Loucy (cell line): ENCODE results near the gene NHS.

Experiments
- H2AFZ ChIP-seq: fragments of 200-600 bp; sonication (generic); 2 replicates; pipeline ENCODE4 v1.6.0; 2016; ENCODE audit warnings: antibody characterized with exemption, mild to moderate bottlenecking, low read length, moderate library complexity
- H3F3A ChIP-seq: fragments of 200-600 bp; 2 replicates; pipeline ENCODE4 v1.6.0; 2016; ENCODE audit warnings: antibody characterized with exemption, low read depth, mild to moderate bottlenecking
- H3K27me3 ChIP-seq: fragments of 200-600 bp; sonication (generic); 2 replicates; pipeline ENCODE4 v1.6.1; 2014; ENCODE audit warnings: low read length, mild to moderate bottlenecking; ENCODE audit not compliant: insufficient read depth, poor library complexity, severe bottlenecking
- H3K36me3 ChIP-seq: fragments of 200-600 bp; sonication (generic); 2 replicates; pipeline ENCODE4 v1.6.1; 2016; ENCODE audit warnings: low read length; ENCODE audit not compliant: insufficient read depth
- H3K4me1 ChIP-seq: fragments of 200-600 bp; sonication (generic); 2 replicates; pipeline ENCODE4 v1.5.1; 2014; ENCODE audit warnings: low read length, mild to moderate bottlenecking; ENCODE audit not compliant: insufficient read depth, poor library complexity, severe bottlenecking
- H3K4me2 ChIP-seq: fragments of 200-600 bp; sonication (generic); 2 replicates; pipeline ENCODE4 v1.6.0; 2014; ENCODE audit warnings: antibody characterized with exemption, low read length, low read depth, mild to moderate bottlenecking; ENCODE audit not compliant: poor library complexity, severe bottlenecking
- H3K4me3 ChIP-seq: fragments of 200-600 bp; sonication (generic); 2 replicates; pipeline ENCODE4 v1.5.1; 2014; ENCODE audit warnings: low read length, mild to moderate bottlenecking, mixed read lengths; ENCODE audit not compliant: poor library complexity, severe bottlenecking
- H3K79me2 ChIP-seq: fragments of 200-600 bp; sonication (generic); 2 replicates; pipeline ENCODE4 v1.6.1; 2014; ENCODE audit warnings: low read length; ENCODE audit not compliant: insufficient read depth
- H3K9ac ChIP-seq: fragments of 200-600 bp; sonication (generic); 2 replicates; pipeline ENCODE4 v1.6.0; 2014; ENCODE audit warnings: mild to moderate bottlenecking, low read depth, low read length, moderate library complexity; ENCODE audit not compliant: poor library complexity, severe bottlenecking
- H3K9me2 ChIP-seq: fragments of 200-600 bp; sonication (generic); replicated peaks from 2 replicates; pipeline ENCODE4 v1.6.1; 2016; ENCODE audit warnings: low read depth, low read length, mixed read lengths
- H3K9me3 ChIP-seq: fragments of 200-600 bp; sonication (generic); 2 replicates; pipeline ENCODE4 v1.6.1; 2014; ENCODE audit warnings: mild to moderate bottlenecking, antibody characterized with exemption, low read length, low read depth; ENCODE audit not compliant: insufficient read depth
- H4K20me1 ChIP-seq: fragments of 200-600 bp; sonication (generic); 2 replicates; pipeline ENCODE4 v1.6.0; 2014; ENCODE audit warnings: antibody characterized with exemption, low read length, mild to moderate bottlenecking; ENCODE audit not compliant: insufficient read depth, poor library complexity, severe bottlenecking
- EZH2phosphoT487 ChIP-seq: fragments of 200-600 bp; IDR thresholded peaks from 2 replicates; pipeline ENCODE4 v1.6.1; 2018; ENCODE audit warnings: antibody characterized with exemption, mild to moderate bottlenecking, moderate library complexity, borderline replicate concordance
- TF ChIP-seq, protein P1 (sequence below): fragments of 200-600 bp; sonication (generic); conservative IDR thresholded peaks from 2 replicates; pipeline ENCODE4 v1.5.1; 2014; ENCODE audit warnings: mild to moderate bottlenecking, antibody characterized with exemption, low read length

Gene NHS

DNA sequence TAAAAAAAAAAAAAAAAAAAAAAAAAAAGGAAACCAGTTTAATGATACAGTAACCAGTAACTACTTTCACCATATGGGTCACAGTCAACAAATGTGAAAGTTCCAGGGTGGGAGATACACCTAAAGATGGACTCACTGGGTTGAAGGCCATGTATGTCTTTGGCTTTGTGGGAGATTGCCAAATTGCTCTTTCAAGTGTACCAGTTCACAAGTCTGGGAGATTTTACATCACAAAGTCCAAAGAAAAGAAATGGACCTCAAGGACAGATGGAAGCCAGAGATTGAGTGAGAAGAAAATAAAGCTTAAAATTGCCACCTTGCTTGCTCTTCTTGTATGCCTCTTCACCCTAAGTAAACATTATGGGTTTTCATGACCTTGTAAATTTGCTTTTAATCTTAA is 65.3 kb downstream of the NHS start:
- TF ChIP-seq EZH2phosphoT487, result no peak
- TF ChIP-seq, protein P1, sequence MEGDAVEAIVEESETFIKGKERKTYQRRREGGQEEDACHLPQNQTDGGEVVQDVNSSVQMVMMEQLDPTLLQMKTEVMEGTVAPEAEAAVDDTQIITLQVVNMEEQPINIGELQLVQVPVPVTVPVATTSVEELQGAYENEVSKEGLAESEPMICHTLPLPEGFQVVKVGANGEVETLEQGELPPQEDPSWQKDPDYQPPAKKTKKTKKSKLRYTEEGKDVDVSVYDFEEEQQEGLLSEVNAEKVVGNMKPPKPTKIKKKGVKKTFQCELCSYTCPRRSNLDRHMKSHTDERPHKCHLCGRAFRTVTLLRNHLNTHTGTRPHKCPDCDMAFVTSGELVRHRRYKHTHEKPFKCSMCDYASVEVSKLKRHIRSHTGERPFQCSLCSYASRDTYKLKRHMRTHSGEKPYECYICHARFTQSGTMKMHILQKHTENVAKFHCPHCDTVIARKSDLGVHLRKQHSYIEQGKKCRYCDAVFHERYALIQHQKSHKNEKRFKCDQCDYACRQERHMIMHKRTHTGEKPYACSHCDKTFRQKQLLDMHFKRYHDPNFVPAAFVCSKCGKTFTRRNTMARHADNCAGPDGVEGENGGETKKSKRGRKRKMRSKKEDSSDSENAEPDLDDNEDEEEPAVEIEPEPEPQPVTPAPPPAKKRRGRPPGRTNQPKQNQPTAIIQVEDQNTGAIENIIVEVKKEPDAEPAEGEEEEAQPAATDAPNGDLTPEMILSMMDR, result no peak
- Histone ChIP-seq H3K9ac (no peak overlapping the region), H3K4me1 (no peaks in the 10 kb centered on the region), H3K4me2 (no peak overlapping the region), H3F3A (no peaks in the 10 kb centered on the region), H3K4me3 (no peak overlapping the region), H3K9me3 (no peaks in the 10 kb centered on the region), H3K79me2 (no peaks in the 10 kb centered on the region), H3K27me3 (no peaks in the 10 kb centered on the region), H4K20me1 (no peaks in the 10 kb centered on the region), H3K9me2 (no peaks in the 10 kb centered on the region), H2AFZ (no peak overlapping the region), H3K36me3 (no peaks in the 10 kb centered on the region)

DNA sequence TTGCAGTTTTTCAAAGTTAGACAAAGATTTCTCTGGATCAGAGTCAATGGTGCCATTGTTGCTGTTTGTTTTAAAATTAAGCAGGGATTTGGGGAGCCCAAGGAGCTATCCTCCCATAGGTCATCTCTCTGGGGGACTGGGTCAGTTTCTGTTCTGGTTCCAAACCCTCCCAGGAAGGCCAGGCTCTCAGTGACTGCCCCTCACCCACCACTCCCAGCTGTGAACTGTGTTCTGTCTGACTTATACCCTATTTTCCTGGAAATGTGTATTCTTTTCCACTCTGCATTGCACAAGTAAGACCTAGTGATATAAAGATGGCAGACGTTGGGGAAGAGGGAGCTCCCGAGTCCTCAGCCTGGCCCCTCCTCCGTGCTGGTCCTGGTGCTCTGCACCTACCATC is 65.8 kb downstream of the NHS start:
- no peaks in the 10 kb centered on the region for H3K27me3 ChIP-seq
- H3K9me2 ChIP-seq, result no peaks in the 10 kb centered on the region
- no peaks in the 10 kb centered on the region for H4K20me1 ChIP-seq
- no peaks in the 10 kb centered on the region for H3K9me3 ChIP-seq
- no peak overlapping the region for H3K4me2 ChIP-seq
- H3K4me3 ChIP-seq, result no peak overlapping the region
- TF ChIP-seq EZH2phosphoT487, result no peak
- TF ChIP-seq, protein P1, result no peak
- H3F3A ChIP-seq, result no peaks in the 10 kb centered on the region
- H3K79me2 ChIP-seq, result no peaks in the 10 kb centered on the region
- no peak overlapping the region for H2AFZ ChIP-seq
- H3K36me3 ChIP-seq, result no peaks in the 10 kb centered on the region
- no peaks in the 10 kb centered on the region for H3K4me1 ChIP-seq
- no peak overlapping the region for H3K9ac ChIP-seq

DNA sequence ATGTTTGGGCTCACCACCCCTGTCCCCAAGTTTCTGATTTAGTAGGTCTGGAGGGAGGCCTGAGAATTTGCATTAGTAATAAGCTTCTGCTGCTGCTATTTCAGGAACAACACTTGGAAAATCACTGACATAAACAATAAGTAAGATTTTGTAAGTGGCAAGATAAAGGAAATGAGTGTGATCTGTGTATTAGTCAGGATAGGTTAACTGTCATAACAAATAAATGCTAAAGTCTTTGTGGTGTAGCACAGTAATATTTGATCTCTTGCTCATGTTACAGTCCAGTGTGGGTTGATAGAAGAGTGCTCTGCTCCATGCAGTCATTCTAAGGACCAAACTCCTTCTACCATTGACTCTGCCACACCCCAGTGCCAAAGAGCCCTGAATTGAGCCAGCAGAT is 67.0 kb downstream of the NHS start:
- Histone ChIP-seq H3K36me3 (no peaks in the 10 kb centered on the region), H3K4me2 (no peak overlapping the region), H3K4me1 (no peaks in the 10 kb centered on the region), H3K4me3 (no peak overlapping the region), H3K79me2 (no peaks in the 10 kb centered on the region), H3F3A (no peaks in the 10 kb centered on the region), H3K9ac (no peak overlapping the region), H4K20me1 (no peaks in the 10 kb centered on the region), H3K27me3 (no peaks in the 10 kb centered on the region), H3K9me3 (no peaks in the 10 kb centered on the region), H2AFZ (no peak overlapping the region), H3K9me2 (no peaks in the 10 kb centered on the region)
- no peak for TF ChIP-seq EZH2phosphoT487
- TF ChIP-seq, protein P1, result no peak
